ENCODE results near the gene SLC6A17. TPM values are rescaled to one million over a fixed set of nuclear protein-coding genes. Genes with fewer than 3 reads are reported as not detected.

Gene SLC6A17
- total RNA-seq, 2 donors from 2014 or later = 0.06 to 0.09 TPM

DNA sequence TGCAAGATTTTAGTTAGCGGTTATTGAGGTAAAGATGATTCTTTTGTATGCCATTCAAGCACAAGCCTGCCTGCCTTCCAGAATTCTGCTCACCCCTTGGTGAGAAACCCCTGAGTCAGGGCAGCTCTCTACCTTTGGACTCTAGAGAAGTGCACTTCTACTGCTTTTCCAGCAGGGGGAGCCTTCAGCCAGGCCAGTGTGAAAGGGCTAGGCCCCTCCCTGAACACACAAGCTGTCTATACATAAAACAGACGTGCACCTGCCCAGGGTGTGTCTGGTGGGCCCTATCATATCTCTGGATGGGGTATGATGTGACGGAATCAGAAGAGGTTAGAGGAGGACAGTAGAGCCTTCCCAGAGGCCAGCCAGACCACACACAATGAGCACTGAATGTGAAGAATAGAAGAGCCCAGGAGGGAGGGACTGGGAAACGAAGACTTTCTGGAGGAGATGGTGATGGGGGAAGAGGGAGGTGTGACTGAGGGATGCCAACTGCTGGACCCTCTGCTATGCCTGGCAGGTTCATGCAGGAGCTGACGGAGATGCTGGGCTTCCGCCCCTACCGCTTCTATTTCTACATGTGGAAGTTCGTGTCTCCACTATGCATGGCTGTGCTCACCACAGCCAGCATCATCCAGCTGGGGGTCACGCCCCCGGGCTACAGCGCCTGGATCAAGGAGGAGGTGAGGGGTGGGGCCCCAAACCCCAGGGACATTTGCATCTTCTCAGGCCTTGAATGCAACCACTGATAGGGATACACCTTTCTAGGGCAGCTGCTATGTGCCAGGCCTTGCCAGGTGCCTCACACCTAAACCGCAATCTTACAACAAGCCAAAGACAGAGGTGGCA, 46.8 kb downstream of the SLC6A17 start:
- intact Hi-C loops (cut with DNase I, micrococcal nuclease) = no loop called here
- ATAC-seq (peak; percentile 91), DNase-seq (peak; percentile 42 to 45)

DNA sequence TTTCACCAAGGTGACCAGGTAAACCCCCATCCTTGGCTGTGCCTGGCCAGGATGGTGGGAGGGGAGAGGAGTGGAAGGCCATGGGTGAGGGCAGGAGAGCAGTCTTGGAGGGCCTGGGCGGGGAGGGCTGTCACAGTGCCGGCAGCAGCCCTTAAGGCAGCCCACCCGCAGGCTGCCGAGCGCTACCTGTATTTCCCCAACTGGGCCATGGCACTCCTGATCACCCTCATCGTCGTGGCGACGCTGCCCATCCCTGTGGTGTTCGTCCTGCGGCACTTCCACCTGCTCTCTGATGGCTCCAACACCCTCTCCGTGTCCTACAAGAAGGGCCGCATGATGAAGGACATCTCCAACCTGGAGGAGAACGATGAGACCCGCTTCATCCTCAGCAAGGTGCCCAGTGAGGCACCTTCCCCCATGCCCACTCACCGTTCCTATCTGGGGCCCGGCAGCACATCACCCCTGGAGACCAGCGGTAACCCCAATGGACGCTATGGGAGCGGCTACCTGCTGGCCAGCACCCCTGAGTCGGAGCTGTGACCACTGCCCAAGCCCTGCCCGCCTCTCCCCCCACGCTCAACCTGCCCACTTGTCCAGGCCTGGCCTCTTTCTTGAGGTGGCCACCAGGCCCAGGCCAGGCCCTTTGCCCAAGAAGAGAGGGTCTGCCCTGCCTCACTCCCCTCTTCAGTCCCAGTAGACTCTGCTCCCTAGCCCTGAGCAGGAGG, 47.8 kb downstream of the SLC6A17 start:
- DNase-seq = no peak
- no peak for ATAC-seq
- intact Hi-C loops (cut with DNase I, micrococcal nuclease) = no loop called here

GRCh38 chr1:110198746-110199145, 48.5 kb downstream of the SLC6A17 start:
- DNase-seq = no peak
- ATAC-seq = no peak
- intact Hi-C loops (cut with DNase I, micrococcal nuclease) = no loop called here

DNA sequence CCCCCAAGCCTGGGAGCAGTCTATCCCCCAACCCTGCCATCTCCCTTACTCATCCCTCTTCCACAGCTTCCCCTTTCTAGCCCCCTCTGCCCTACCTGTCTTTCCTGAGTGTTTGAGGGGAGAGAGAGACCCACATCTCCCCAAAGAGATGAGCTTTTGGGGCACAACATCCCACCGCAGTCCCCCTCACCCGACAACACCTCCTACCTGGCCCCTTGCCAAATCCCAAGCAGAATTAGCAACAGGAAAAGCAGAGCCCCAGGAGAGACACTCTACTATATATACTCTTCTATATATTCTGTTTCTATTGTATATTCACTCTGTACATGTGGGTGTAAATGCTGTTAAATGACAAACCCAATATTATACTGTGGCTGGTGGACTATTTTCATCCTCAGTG, 49.9 kb downstream of the SLC6A17 start:
- ATAC-seq (no peak), DNase-seq (no peak)
- intact Hi-C loops (cut with DNase I, micrococcal nuclease) = loop anchor here (5.0 to 10.0 kb wide), 2 partner anchors 262 to 265 kb away; no protein-coding TSS in a partner anchor

DNA sequence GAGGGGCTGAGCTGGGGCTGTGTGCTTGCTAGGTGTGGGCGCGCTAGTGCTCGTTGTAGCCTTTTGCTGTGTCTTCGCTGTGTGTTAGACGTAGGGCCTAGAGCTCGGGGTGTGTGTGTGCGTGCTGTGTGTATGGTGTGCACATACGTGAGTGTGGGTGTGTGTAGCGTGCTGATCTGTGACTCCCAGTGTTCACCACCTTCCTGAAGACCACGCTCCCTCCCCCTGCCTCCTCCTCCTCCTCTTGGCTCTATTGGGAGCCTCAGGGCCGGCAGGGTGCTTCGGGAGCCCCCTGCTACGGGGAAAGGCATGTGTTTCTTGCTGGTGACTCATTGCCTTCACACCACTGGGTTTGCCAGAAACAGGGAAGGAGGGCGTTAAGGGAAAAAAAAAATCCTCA, 50.4 kb downstream of the SLC6A17 start:
- intact Hi-C loops (cut with DNase I, micrococcal nuclease) = loop anchor here (5.0 to 10.0 kb wide), 2 partner anchors 262 to 264 kb away; no protein-coding TSS in a partner anchor
- DNase-seq = no peak
- no peak for ATAC-seq

- DNase-seq = no peak
- intact Hi-C loops (cut with DNase I, micrococcal nuclease) = loop anchor here (5.0 to 10.0 kb wide), 2 partner anchors 261 to 264 kb away; no protein-coding TSS in a partner anchor
- ATAC-seq = no peak
Observed at GRCh38 chr1:110201157-110201825, 51.0 kb downstream of the SLC6A17 start.

GRCh38 chr1:110203021-110203661, 52.8 kb downstream of the SLC6A17 start:
- intact Hi-C loops (cut with DNase I, micrococcal nuclease) = loop anchor here (5.0 to 10.0 kb wide), 2 partner anchors 259 to 262 kb away; no protein-coding TSS in a partner anchor
- ATAC-seq (peak; percentile 85), DNase-seq (peak; percentile 66 to 76)

DNA sequence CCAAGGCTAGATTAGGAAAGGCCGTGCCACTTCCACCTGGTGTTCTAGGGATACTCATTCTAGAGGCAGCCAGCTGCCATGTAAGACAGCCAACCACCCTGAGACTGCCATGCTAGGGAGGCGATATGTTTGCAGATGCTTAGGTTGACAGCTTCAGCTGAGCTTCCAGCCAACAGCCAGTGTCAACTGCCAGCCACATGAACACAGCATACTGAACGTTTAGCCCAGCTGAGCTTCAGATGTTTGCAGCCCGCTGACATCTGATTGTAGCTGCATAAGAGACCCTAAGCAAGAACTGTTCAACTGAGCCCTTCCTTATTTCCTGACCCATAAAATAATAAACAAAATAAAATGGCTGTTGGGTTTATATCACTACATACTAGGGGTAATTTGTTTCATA, 54.9 kb downstream of the SLC6A17 start:
- intact Hi-C loops (cut with DNase I, micrococcal nuclease) = loop anchor here in 1 of 2 donors (5.0 to 10.0 kb wide), 2 partner anchors 107 to 260 kb away; no protein-coding TSS in a partner anchor

DNA sequence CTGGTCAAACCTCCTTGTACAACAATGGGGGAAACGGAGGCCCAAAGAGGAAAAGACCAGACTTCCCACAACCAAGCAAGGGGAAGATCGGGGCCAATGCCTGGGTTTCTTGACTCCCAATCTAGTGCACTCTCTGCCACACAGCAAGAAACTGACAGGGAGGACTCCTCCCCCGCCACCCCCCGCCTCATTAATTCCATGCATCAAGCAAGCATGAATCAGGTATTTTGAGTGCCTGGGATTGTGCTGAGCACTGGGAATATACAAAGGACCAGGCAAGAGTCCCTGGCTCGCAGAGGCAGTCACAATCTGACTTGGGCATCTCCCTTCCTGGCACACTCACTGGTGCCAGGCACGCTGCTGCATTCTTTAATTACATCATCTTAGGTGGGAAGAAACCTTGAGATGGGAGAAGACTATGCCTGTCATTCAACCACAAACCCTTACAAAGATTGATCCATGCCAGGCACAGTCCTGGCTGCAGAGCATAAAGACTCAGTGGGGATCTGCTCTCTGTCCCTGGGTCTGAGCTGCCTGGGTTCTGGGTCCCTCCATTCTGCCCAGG, 55.4 kb downstream of the SLC6A17 start:
- DNase-seq (no peak), ATAC-seq (no peak)
- intact Hi-C loops (cut with DNase I, micrococcal nuclease) = loop anchor here in 1 of 2 donors (5.0 to 10.0 kb wide), 2 partner anchors 107 to 259 kb away; no protein-coding TSS in a partner anchor

More for the DNA sequence above, 54.9 kb downstream of the SLC6A17 start:
- DNase-seq (no peak), ATAC-seq (no peak)

DNA sequence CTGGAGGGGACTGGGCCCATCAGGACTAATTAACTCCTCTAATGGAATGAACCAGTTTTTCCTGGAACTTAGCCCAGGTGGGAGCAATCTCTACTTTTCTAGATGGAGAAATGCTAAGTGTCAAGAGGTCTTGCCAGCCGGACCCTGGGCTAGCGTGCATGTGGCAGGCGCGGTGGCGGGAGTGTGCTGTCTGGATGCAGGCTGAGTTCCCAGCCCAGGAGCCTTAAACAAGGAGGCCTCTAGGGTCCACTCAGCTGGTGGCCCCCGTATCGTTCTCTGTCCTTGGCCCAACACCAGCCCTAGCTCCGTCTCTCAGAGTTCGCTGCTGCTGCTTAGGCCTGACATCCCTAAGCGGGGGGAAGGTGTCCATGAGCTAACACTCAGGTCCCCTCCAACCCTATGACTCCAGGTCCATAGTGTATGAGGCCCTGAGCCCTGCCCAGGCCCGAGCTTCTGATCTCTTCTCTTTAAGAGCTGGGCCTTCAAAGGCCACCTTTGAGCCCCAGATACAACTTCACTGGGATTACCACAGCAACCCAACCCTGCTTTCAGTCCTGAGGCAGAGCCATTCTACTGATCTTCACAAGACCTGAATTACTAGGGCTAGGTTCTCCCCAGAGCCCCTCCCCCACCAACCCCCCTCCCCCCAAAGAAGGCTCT, 56.1 kb downstream of the SLC6A17 start:
- intact Hi-C loops (cut with DNase I, micrococcal nuclease) = loop anchor here in 1 of 2 donors (5.0 to 10.0 kb wide), 2 partner anchors 106 to 258 kb away; no protein-coding TSS in a partner anchor
- DNase-seq = no peak
- no peak for ATAC-seq

GRCh38 chr1:110207831-110208230, 57.5 kb downstream of the SLC6A17 start:
- DNase-seq (peak; percentile 51 to 88), ATAC-seq (no peak)
- intact Hi-C loops (cut with DNase I, micrococcal nuclease) = loop anchor here (2.0 to 10.0 kb wide), 3 partner anchors 104 to 257 kb away; no protein-coding TSS in a partner anchor

GRCh38 chr1:110208916-110209645, 58.8 kb downstream of the SLC6A17 start:
- ATAC-seq (no peak), DNase-seq (no peak)
- intact Hi-C loops (cut with DNase I, micrococcal nuclease) = loop anchor here (2.0 to 10.0 kb wide), 3 partner anchors 103 to 256 kb away; no protein-coding TSS in a partner anchor

DNA sequence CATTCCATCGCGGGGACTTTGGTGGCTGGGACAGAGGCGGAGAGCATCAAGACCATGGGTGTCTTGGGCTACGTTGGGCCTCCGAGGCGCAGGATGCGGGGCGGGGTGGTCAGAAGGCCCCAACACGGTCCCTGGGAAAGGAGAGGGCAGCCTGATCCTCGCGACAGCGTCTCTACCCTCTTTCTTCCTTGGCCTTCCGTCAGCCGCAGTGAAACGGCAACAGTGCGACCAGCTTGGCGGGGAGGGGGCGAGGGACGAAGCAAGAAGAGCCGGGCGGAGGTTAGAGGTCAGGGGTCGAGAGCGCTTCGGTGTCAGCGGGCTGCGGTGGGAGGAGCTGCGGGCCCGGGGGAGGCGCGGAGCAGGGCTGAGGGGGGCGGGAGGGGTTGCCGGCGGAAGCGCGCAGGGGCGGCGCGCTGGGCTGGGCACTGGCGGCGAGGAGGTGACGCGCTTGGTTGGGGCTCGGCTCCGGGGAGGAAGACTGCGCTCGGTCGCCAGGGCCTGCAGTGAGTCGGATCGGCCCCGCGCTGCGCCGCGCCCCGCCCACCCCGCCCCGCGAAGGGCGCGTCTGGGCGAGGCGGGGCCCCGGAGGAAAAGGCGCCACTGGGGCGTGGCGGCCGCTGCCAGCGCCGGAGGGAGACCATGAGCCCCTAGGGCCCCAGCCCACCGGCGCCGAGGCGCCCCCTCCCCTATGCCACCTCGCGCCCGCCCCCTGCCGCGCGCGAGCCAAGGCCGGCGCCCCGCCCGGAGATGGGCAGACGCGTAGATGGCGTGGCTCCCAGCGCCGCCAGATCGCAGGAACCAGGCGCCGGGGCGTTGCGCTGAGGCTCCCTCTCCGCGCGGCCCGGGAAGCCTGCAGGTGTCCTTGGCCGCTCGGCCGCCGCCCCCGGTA, 59.7 kb downstream of the SLC6A17 start, which contains the start of gene KCNC4:
TSS of gene KCNC4 (plus strand) at position 600 of the 889 bp plus-strand sequence. CDS start 1,186 bp downstream, outside the sequence.
- DNase-seq (peak; percentile 92 to 93), ATAC-seq (peak; percentile 86)
- intact Hi-C loops (cut with DNase I, micrococcal nuclease) = loop anchor here (2.0 to 10.0 kb wide), 3 partner anchors 102 to 255 kb away; no protein-coding TSS in a partner anchor

DNA sequence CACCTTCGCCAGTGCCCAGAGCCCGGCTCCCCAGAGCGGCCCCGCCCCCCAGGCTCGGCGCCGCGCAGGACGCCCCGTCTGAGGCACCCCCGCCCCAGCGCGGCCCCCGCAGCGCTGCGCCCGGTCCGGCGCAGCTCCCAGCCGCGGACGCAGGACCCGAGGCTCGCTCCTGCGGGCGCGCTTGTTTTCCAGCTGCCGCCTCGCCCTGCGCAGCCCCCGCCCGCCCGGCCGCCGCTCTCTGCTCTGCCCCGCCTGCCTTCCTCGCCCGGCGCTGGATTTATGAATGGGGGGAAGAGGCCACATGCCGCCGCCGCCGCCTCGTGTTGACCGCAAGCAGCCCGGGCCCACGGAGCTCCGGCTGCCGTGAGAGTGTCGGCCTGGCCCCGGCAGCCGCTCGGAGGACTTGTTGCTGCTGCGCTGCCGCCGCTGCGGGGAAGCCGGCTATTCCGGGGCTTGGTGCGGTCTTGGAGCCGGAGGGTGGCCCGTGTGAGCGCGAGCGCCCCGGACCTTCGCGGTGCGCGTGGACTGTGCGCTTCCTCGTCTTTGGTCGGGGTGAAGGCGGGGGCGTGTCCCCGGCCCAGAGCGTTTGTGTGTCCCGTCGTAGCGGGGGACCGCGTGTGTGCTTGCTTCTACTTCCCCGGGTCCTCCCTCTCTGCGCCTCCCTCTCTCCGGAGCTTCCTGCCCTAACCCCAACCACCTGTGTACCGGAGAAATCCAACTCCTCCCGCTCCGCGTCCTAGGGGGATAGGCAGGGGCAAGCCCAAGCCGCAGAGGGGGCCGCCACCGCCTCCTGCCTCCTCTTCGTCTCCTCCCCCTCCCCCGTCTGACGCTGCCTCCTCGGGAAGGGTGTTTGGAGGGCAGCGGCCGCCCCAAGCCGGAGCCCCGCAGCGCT, 60.6 kb downstream of the SLC6A17 start:
- intact Hi-C loops (cut with DNase I, micrococcal nuclease) = no loop called here
- ATAC-seq (peak; percentile 51), DNase-seq (peak; percentile 58 to 78)
